GM12892 (cell line): ENCODE measurements around the gene MN1.

Experiments used
- DNase-seq: peaks from one replicate; pipeline ENCODE4 v3.0.0; 2011; ENCODE audit not compliant: insufficient read length
- FAIRE-seq: peaks from 2 replicates; lab custom pipeline; 2011; peaks lifted over from hg19 to GRCh38; lab: Jason Lieb, UNC
- POLR2A ChIP-seq: IDR thresholded peaks from 2 replicates; pipeline ENCODE4 v1.6.1; 2011; ENCODE audit warnings: low read depth, low read length, control low read depth
- POLR2AphosphoS5 ChIP-seq: IDR thresholded peaks from 2 replicates; pipeline ENCODE4 v1.6.1; 2011; ENCODE audit warnings: low read depth, low read length, control low read depth
- TAF1 ChIP-seq: IDR thresholded peaks from 2 replicates; pipeline ENCODE4 v1.6.1; 2011; ENCODE audit warnings: low read depth, mild to moderate bottlenecking, control low read depth, low read length, borderline replicate concordance

The MN1 gene

DNA sequence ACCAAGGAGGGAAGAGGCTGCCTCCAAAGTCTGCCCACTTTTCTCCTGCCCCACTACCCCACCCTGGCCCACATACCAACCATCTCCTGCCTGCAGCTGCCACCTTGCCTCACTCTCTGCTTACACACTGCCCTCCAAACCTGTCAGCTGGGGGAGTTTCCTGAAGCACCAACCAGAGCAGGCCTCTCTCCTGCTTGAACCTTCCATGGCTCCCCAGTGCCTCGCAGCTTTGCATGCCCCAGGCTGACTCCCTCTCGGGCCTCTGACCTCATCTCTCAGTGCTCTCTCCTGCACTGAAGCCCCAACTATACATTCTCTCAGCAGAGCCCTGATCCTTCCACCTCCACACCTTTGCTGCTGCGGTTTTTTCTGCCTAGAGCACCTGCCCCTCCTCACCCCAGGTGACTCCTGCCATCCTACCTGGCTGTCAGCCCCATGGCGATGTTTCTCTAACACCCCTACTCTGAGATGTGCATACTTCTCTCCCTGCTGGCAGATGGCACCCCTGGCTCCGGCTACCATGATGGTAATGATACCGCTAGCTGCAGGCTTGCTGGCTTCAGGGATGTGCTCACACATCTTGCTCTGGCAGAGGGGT is 43.5 kb downstream of the MN1 start:
- no peak for TF ChIP-seq POLR2A
- TF ChIP-seq POLR2AphosphoS5 = no peak
- no peak for TF ChIP-seq TAF1
- FAIRE-seq (no peak), DNase-seq (no peak)

DNA sequence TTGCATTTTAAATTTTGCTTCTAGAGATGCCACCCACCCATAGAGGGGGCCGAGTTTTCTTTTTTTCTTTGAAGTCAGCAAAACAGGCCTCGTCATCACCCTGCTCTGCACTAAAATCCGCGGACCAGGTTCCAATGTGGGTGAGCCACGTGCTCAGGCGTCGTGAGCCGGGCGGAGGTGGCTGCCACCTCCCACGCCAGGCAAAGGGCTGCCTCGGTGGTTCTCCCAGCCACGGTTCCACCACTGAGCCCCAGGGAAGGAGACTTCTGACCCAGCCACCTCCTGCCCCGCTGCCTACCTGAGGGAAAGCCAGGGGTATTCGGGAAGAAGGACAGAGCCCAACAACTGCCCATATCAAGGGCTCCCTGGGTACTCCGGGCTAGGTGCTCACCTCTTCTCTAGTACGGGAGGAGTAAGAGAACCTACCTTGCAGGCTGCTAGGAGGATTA is 45.3 kb downstream of the MN1 start:
- TF ChIP-seq POLR2A = no peak
- FAIRE-seq = no peak

DNA sequence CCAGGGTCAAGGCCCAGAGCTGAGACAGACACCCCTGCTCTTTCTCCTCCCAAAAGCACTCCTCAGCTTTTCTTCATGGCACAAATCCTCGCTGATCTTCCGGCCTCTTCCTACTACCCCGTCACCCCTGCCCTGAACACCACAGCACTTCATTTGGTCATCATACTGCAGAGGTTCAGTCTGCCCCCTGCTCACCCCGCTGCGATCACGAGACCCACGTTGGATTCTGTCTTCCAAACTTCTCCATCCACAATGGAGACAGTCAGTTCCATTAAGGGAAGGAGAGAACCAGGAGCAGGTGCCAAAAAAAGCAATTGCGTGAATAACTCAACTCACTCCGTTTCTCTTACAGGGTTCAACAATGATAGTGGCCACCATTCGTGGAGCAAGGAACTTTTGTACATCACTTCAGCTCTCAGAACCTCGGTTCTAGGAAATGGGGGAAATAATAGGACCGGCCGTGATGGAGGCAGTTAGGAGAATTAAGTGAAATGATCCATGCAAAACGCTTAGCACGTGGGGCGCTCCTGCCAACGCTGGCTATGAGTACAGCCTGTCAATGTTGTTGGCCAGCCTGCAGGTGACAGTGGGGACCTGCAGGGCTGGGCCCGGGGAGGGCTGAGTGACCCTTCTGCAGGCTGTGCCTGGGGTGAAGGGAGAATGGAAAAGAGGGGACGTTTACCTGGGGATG is 45.9 kb downstream of the MN1 start:
- no peak for TF ChIP-seq TAF1
- TF ChIP-seq POLR2A = no peak
- no peak for TF ChIP-seq POLR2AphosphoS5
- FAIRE-seq (no peak), DNase-seq (no peak)

More for the DNA sequence above, 45.3 kb downstream of the MN1 start:
- DNase-seq = no peak

DNA sequence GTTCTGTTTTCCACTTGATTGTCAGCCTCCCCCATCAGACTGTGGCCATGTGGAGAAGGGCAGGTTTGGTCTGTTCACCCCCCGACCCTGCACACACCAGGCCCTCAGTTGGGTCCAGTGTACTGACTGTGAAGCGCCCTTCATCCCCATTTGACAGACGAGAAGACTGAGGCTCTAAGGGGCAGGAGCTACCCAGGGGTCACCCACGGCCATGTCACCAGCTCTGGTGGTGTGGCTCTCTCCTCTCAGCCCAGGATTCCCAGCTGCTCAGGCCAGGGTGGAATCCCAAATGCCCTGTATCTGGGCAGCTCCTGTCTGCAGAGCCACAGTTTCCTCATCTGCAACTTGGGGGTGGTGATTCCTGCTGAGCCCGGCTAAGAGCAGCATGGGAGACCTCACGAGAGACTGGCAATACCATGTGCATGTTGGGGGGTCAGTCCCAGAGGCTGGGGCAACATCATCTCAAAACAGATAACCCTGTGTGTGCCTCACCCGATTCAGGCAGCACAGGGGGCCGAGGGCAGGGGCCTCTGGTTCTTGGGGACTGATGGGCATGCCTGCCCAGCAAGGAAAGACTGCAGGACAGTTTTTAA is 46.6 kb downstream of the MN1 start:
- DNase-seq (no peak), FAIRE-seq (no peak)
- TF ChIP-seq POLR2AphosphoS5 (no peak), POLR2A (no peak), TAF1 (no peak)

DNA sequence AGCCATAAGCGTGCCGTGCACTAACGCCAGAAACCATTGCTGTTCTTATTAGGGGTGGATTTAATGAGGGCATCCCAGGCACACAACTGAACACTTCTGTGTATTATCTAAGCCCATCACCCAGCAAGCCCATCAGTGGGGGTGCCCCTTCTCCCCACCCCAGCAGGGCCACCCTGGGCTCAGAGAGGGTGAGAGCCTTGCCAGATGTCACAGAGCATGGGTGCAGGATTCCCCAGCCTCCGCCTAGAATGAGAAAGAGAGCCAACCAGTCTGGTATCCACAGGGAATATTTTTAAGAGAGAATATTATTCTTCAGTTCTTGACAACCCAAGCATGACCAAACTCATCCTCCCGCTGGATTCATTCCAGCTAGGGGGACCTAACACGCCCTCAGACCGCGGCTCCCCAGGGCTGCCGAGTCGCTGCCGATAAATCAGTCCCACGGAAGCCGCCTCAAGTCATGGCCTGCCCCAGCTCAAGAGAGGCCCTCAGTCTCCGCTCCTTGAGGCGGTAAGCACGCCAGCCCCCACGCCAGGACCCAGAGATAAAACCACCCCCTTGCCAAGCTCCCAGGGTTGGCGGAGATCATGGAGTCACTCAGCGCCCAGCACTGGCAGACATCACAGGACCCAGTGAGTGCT is 47.2 kb downstream of the MN1 start:
- no peak for TF ChIP-seq POLR2AphosphoS5
- TF ChIP-seq POLR2A = no peak
- TF ChIP-seq TAF1 = no peak
- FAIRE-seq (no peak), DNase-seq (no peak)

DNA sequence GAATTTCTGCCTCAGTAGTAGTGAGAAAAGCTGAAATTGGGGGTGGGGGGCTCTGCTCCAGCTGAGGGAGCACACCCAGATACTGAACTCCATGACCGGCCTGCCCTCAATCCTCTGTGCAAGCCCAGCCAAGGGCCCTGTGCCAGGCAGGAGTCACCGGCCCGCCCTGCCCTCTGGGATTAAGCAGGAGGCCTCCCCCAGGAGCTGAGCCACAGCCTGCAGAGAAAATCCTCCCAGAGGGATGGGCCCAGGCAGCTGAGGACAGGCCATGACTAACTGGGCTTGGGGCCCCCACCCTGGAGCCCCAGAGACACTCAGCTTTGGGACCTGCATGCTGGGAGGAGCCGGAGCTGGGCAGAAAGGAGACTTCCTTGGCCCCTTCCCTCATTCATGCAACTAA is 48.8 kb downstream of the MN1 start:
- TF ChIP-seq TAF1 (no peak), POLR2A (no peak), POLR2AphosphoS5 (no peak)
- DNase-seq = no peak
- no peak for FAIRE-seq

DNA sequence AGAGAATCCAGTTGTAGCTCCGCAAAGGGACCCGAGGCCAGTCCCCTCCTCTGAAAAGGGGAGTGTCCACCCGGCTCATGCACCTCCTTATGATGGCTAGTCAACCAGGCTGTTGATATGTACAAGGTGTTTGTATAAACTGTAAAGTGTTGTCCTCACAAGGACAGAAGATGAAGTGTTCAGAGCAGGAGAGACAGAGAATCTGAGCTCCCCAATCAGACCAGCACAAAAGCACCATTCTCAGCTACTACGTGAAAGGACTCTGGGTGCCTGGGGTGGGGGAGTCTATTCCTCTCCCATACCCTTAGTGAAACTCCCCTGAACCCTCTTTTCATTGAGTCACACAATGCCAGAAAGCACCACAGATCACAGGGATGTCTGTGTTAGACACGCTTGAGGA is 49.4 kb downstream of the MN1 start:
- TF ChIP-seq POLR2AphosphoS5 = no peak
- no peak for TF ChIP-seq TAF1
- no peak for TF ChIP-seq POLR2A
- DNase-seq (no peak), FAIRE-seq (no peak)

DNA sequence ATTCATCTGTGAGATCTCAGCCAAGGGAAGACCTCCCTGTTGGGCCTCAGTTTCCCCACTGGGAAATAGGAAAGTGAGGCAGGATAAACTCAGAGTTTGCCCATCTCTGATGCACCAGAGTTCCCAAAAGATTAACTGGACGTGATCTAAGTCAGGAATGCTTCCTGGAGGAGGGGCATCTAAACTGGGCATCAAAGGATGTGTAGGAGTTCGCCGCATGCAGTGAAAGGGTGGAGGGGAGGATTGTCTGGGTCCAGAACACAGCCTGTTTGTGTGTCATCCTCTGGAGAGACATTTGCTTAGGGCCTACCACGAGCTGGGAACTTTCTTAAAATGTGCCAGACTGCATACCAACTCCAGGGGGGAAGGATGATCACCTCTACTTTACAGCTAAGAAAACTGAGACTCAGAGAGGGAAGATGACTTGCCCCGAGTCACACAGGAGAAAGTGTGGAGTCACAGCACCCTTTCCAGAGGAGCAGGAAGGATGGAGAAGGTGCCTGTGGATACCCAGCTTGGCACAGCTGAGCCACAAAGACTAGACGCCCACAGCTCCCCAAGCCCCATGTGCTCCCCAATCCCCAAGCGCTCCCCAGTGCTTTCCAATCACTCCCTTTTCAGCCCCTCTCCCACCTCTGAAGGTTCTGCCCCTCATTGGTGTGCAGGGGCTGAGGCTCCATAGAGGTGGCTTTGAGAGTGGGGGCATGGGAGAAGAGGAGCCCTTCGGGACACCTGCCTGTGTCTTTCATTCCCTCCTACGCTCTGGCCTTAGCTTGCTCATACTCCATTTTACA is 50.1 kb downstream of the MN1 start:
- TF ChIP-seq POLR2AphosphoS5 (no peak), TAF1 (no peak), POLR2A (no peak)
- DNase-seq (no peak), FAIRE-seq (no peak)

DNA sequence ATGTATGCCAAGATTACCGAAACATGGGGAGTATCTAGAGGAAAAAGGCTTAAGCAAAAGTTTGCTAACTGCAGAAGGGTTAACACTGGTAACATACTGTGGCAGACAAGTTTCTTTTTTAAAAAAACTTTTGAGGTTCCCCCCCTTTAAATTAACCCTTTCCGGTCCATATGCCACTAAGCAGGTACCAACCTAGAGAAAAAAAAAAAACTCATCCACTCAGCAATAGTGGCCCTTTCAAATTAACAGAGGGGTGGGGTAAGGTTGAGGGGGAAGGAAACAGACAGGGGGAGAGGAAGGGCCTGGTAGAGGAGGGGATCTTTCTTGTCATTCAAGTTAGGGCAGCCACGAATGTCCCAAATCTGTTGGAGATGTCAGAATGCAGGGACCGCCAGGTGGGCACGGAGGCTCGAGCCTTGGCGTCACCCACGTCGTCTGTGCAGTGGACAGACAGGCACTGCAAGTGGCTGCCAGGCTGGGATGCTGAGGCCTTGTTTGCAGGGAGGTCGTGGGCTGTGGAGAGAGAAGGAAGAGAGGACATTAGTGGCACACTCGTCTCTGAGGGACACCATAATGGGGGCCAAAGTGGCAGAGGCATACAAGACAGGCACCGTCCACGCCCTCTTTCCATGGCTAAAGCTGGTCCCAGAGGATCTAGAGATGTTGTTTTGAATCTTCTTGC is 50.8 kb downstream of the MN1 start:
- DNase-seq = no peak
- TF ChIP-seq TAF1 = no peak
- no peak for TF ChIP-seq POLR2A
- TF ChIP-seq POLR2AphosphoS5 = no peak
- FAIRE-seq = no peak

DNA sequence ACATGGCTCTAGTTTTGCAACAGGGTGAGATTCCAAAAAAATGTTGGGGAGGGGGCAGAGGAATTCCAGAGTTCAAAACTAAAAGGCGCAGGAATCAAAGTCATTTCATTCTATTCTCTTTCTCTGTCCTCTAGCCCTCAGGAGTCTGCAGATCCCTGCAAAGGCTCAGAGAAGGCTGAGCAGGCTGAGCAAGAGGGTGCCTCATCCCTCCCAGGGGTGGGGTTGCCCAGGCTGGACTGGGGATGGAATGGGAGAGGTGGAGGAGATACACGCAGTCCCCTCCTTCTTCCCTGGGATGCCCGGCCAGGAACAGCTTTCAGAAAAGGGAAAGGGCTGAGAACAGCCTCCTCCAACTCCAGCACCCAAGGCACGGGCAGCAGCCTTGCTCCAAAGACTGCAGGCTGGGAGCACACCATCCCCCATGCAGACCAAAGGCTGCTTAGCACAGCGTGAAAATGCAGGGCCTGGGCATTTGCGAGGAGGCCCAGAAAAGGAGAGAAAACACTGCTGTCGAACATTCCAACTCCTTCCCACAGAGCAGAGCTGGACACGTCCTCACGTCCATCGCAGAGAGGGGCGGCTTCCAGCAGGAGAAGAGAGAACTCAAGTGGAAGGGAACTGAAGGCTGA is 51.8 kb downstream of the MN1 start:
- no peak for DNase-seq
- TF ChIP-seq TAF1 (no peak), POLR2AphosphoS5 (no peak), POLR2A (no peak)
- no peak for FAIRE-seq

DNA sequence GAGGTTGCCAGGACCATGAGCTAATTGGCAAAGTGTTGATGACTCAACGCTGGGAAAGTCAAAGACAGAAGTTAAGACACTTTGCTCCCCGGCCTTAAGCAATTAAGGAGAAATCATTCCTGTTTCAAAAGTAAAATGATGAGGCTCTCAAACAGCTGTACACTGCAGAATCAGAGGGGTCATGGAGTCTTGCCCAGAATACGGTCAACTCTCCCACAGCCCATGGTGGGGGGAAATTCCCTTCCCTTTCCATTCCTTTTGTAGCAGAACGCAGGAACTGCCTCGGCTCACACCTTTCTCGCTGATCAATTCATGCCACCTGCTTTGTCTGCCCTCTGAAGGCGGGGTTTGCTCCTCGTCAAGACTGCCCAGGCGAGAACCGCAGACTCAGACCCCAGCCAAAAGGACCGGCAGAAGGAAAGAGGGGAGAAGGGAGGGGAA is 52.8 kb downstream of the MN1 start:
- FAIRE-seq (no peak), DNase-seq (no peak)
- TF ChIP-seq POLR2A (no peak), POLR2AphosphoS5 (no peak), TAF1 (no peak)
